GM21619 (cell line): ENCODE results near the gene SHISA4.

ENCODE experiments used
- ATAC-seq: cut with Tn5 transposase; IDR thresholded peaks from one replicate; pipeline ENCODE4 v1.9.1; 2021; ENCODE audit not compliant: unreplicated experiment

SHISA4 gene

GRCh38 chr1:201880928-201881571, 7.6 kb upstream of the SHISA4 start:
- no peak for ATAC-seq

GRCh38 chr1:201881617-201882016, 7.1 kb upstream of the SHISA4 start:
- no peak for ATAC-seq

DNA sequence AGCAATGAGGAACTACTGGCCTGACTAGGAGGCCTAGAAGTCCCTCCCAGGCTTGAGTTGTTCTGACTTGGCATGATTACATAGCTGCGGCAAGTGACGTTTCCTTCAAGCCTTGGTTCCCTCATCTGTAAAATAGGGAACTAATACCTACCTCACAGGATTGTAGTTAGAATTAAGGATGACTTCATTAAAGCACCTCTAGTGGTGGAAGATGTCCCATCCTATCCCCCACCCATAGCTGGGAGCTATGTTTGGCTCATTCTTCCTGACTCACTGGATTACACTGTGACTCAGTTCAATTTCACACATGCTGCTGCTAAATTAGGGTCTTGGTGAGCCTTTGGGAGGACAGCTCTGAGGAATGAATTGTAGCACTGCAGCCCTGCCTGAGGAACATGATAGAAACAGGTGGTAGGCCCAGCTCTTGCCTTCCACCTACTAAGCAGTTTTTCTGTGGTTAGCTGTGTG, 6.0 kb upstream of the SHISA4 start:
- peak; percentile 62 for ATAC-seq

DNA sequence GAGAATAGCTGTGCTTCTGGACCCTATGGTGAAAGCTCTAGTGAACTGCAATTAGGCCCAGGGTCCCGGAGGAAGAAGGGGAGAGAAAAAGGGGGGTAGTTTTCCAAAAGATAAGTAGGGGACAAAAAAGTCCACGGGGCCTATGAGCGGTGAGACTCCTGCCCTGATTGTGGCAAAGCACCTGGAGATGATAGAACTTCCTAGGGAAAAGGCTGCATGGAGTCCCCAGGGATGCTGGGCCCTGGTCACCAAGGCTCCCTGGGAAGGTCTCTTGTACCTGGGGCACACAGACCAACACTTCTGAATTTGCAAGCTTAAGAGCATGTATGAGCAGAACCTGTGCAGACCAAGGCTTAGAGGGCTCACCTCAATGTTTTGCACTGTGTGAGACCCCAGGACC, 5.4 kb upstream of the SHISA4 start:
- ATAC-seq = no peak

GRCh38 chr1:201883786-201884185, 4.9 kb upstream of the SHISA4 start:
- ATAC-seq = no peak

- ATAC-seq = no peak
These were observed 4.3 kb upstream of the SHISA4 start for GRCh38 chr1:201884425-201884824.

- no peak for ATAC-seq
These were observed 3.1 kb upstream of the SHISA4 start for GRCh38 chr1:201885531-201886075.

GRCh38 chr1:201886103-201886885, 2.4 kb upstream of the SHISA4 start:
- no peak for ATAC-seq

DNA sequence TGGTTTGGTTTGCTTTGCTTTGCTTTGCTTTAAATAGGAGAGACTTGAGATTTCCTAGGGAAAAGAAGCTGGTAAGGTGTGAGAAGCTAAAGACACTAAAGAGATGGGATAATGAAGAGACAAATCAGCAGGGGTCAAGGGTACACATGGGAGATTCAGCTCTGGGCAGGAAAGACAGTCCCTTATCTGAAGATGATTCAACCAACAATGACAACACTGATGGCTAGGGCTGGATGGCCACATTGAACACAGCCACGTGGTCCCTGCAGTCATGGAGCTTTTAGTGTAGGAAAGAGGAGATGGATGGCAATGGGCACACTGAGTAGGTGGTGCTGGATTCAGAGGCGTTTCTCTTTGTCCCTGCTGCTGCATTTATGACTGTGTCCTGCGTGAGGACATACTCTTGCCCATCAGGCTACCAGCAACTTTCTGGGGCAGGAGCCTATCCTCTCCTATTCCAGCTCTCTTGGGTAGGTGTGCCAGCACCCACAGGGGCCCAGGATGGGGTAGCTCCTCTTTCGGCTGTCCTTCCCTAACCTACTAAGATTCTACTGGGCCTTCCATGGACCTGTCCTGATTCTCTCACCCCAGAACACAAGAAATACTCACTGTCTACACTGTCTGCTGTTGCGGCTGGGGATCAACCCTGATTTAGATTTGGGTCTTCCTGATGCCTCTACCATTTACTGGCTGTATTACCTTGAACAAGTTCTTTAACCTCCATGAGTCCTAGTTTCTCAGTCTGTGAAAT, 1.4 kb upstream of the SHISA4 start:
- ATAC-seq = no peak

- ATAC-seq = no peak
These were observed 631 bp downstream of the SHISA4 start for GRCh38 chr1:201889090-201889968.

DNA sequence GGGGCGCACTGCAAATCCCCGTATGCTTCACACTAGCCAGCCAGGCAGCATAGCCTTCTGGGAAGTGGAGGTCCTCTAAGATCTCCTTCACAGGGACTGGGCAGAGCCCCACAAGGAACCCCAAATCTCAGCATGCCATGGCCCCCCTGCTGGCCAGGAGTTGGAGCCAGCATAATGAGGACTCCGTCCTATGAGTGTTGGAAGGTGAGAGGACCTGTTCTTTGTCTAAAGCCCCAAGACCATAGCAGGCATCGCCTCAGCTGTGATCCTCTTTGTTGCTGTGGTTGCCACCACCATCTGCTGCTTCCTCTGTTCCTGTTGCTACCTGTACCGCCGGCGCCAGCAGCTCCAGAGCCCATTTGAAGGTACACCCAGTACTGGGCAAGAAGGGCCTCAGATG, 1.5 kb downstream of the SHISA4 start:
- no peak for ATAC-seq

- ATAC-seq = no peak
These were observed 2.2 kb downstream of the SHISA4 start for GRCh38 chr1:201890806-201891450.

- ATAC-seq = no peak
These were observed 2.9 kb downstream of the SHISA4 start for GRCh38 chr1:201891451-201892045.

GRCh38 chr1:201892211-201892610, 3.5 kb downstream of the SHISA4 start:
- ATAC-seq = no peak

DNA sequence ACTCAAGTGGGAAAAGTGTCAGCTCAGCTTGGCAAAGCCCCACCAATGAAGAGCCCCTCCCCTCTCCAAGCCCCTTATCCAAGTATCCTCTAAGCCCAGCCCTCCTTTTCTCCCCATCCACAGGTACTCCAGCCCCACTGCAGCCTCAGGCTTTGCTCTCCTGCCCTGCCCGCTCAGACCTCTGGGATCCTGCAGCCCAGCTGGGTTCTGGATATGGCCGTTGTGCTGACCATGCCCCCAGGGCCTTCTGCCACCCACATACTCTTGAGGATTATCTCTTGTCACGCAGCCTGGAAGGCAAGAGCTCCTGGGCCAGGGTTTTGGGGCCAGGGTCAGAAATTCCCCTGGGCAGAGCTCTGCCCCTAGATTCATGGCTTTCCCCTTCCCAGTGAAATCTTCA, 4.7 kb downstream of the SHISA4 start:
- ATAC-seq = no peak

DNA sequence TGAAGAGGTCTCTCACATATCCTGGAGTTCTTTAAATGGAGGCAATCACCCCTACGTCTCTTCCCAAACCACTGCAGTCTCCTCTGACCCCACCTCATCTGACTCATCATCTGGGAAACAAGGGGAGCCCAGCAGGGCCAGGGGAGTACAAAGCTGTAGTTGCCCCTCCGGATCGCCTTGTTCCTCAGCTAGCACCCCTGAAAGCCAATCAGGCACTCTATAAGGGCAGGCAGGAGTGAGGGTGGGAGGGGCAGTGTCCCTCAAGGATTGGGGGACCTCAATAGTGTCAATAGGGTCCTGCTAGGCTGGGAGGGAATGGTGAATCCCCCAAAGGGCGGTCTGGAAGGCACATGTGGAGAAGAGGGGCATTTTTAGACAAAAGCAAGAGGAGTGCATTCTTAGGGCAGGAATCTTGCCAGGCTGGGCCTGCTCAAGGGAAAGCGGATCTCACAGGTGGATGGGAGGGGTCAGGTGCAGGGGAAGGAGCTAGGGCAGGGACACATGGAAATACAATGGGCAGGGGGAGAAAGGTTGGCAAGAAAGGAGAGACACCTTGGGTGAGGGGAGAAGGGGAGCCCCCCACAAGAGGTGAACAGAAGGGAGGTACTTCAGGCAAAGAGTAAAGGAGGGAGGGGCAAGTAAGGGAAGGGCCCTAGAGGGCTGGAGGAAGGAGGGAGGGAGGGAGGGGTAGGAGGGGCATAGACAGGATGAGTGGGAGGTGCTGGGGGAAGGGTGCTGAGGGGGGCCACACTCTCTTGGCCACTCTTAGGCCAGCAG, 5.8 kb downstream of the SHISA4 start:
- ATAC-seq = no peak

- no peak for ATAC-seq
These were observed 6.5 kb downstream of the SHISA4 start for GRCh38 chr1:201895120-201895665.

DNA sequence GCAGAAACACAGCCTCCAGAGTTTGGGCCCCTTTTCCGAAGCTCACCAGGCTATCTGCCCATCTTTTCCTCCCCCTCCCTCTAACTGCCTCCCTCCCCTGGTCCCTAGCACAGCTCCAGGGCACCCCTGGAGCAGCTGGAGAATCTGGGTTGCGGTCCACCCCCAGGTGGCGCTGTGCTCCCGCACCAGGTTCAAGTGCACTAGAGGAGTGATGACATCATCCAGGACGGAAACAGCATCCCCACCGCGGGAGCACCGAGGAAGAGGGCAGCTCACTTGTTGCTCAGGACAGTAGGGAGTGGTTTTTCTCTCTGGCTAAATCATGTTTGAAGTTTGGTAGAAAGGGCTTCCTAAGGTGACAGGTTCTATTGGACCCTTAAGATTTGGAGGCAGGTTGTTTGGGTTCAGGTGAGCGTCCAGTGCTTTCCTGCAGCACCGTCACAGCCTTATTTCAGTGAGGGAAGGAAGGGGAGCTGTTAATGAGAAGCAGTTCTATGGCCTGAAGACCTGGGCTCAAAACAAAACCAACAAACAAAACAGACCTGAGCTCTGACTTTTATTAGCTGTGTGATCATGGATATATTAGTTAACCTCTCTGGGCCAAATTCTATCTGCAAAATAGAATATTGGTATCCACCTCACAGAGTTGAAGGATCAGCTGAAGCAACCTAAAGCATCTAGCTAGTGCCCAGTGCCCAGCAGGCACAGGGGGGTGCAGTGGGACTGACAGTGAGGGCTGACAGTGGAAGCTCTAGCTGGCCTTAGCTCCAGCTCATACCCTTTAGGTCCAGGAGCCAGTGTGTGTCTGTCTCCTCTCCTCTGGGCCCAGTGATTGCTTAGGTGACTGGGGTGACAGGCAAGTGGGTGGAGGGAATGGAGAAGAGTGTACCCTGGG, 7.5 kb downstream of the SHISA4 start:
- ATAC-seq = peak; percentile 85
